Coronary artery (tissue), 2 donors: Measurements from ENCODE around the gene TMEFF2.

Experiments used
- DNase-seq: peaks from one replicate; pipeline ENCODE4 v3.0.0-alpha.2; 2017; ENCODE audit warnings: low spot score
- H3K27ac ChIP-seq, 2 donors: fragments of 200-600 bp; sonication (generic); one replicate each; pipeline ENCODE4 v1.5.1; 2016 to 2019
- H3K4me3 ChIP-seq: fragments of 200-600 bp; sonication (generic); 2 replicates; pipeline ENCODE4 v1.5.1; 2016; ENCODE audit warnings: mild to moderate bottlenecking, moderate library complexity
- TF ChIP-seq, protein P1 (sequence below): fragments of 200-600 bp; sonication (generic); IDR thresholded peaks from one replicate; pipeline ENCODE4 v1.5.1; 2019; ENCODE audit warnings: antibody characterized with exemption

Gene TMEFF2

DNA sequence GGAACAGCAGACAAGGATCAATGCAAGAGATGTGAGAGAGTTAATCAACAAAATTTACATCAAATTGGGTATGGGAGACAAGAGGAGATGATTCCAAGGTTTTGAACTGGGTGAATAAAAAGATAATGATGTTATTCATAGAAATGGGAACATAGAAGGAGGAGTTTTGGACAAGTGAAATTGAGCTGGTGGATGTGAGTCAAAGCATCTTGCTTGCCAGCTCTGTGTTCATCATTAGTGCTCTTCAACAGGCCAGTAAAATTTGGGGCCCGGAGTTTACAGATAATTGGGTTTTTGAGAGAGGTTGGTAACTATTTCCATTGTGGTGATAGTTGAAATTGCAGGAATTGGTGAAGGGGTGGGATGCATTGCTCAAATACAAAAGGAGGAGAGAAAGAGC, 277.9 kb downstream of the TMEFF2 start:
- Histone ChIP-seq H3K27ac (no peak overlapping the region), H3K4me3 (no peak overlapping the region)
- DNase-seq, result no peak
- TF ChIP-seq, protein P1, sequence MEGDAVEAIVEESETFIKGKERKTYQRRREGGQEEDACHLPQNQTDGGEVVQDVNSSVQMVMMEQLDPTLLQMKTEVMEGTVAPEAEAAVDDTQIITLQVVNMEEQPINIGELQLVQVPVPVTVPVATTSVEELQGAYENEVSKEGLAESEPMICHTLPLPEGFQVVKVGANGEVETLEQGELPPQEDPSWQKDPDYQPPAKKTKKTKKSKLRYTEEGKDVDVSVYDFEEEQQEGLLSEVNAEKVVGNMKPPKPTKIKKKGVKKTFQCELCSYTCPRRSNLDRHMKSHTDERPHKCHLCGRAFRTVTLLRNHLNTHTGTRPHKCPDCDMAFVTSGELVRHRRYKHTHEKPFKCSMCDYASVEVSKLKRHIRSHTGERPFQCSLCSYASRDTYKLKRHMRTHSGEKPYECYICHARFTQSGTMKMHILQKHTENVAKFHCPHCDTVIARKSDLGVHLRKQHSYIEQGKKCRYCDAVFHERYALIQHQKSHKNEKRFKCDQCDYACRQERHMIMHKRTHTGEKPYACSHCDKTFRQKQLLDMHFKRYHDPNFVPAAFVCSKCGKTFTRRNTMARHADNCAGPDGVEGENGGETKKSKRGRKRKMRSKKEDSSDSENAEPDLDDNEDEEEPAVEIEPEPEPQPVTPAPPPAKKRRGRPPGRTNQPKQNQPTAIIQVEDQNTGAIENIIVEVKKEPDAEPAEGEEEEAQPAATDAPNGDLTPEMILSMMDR, result no peak

DNA sequence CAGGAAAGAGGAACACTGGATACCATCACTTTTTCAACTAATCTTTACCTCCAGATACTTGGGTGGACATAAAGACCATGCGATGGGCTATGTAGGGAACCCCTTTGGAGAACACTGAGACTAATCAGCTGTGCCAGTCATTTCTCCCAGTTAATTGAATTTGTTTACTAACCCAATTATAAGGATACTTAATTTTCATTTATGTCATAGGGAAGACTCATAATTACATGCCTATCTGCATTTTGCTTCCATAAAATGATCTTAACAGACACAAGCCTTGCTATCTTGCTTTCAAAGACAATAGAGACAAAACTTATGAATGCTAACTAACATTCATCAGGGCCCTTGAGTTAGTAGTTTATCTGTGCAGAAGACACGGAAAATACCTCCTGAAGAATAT, 279.0 kb downstream of the TMEFF2 start:
- Histone ChIP-seq H3K4me3 (no peak overlapping the region), H3K27ac (no peak overlapping the region)
- no peak for DNase-seq
- TF ChIP-seq, protein P1, result no peak

DNA sequence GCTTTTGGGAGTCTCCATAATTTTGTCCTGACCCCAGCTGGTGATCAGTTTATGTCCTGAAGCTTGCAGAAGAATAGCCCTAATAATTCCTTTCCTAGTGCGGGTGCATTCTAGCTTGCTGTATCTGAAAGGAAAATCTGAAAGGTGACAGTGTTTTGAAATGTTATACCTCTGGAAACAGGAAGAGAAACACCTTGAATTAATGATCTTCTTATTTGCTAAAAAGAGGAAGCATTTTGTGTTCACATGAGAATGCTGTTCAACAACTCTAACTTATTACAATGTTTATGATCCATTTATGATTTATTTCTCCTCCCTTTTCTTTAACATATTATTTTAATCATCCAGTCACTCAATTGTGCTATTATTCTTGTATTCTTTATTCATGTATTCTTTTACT, 280.9 kb downstream of the TMEFF2 start:
- no peak overlapping the region for H3K4me3 ChIP-seq
- TF ChIP-seq, protein P1, result no peak
- H3K27ac ChIP-seq, result no peak overlapping the region
- DNase-seq, result no peak

DNA sequence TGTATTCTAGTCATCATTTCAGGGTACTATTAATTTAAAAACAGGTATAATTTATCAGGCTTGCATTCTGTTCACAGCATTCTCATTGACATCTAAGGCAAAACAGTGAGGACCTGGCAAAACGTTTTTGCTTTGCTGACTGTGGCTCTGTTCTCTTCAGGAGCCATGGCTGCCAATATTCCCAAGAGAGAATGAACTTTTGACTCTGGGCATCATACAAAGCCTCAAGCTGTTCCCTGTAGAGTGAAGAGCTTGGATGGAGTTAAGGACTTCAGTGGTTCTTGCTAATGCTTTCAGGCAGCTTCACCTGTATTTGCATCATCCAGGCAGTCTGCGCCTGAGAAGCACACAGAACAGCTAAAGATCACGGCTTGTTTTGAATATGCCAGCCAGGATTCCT, 282.0 kb downstream of the TMEFF2 start:
- Histone ChIP-seq H3K27ac (no peak overlapping the region), H3K4me3 (no peak overlapping the region)
- DNase-seq, result no peak
- TF ChIP-seq, protein P1, result no peak

DNA sequence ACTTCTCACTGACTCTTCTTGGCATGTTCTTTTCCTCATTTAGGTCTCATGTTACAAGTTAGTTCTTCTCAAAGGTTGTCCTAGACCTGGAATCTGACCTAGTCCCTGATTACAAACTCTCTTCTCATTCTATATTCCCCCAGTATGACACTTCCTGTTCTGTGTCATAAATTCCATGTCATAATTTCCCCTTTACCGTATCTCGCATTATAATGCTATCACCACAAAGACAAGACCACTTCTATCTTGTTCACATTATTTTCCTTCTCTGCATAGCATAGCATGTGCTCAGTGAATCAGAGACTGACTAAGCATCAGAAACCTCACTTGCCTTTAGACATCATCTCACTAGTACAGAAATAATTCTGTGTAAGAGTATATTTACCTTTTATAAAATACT, 284.2 kb downstream of the TMEFF2 start:
- DNase-seq, result no peak
- H3K4me3 ChIP-seq, result no peak overlapping the region
- no peak overlapping the region for H3K27ac ChIP-seq
- TF ChIP-seq, protein P1, result no peak

DNA sequence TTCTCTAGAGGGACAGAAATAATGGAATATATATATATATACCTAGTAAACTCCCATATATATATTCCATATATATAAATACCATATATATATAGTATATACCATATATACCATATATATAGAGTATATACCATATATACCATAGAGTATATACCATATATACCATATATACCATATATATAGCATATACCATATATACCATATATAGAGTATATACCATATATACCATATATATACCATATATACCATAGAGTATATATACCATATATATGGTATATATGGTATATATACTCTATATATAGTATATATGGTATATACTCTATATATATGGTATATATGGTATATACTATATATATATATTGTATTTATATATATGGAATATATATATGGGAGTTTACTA, 285.9 kb downstream of the TMEFF2 start:
- Histone ChIP-seq H3K27ac (no peak overlapping the region), H3K4me3 (no peak overlapping the region)
- TF ChIP-seq, protein P1, result no peak
- no peak for DNase-seq

DNA sequence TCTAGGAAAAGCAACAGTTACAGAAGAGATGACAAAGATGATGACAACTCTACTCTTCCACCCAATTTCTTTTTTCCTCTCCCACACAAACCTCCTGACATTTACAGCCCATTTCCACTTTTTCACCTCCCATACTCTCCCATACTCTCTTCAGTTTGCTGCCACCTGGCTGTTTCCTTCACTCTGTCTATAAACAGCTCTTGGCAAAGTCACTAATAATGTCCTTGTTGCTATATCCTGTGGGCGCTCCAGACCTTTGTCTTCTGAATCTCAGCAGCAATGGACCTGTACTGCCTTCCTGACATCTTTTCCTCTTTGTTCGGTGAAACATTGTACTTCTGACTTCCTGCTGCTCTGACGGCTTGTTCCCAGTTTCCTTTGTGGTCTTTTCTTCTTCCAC, 287.2 kb downstream of the TMEFF2 start:
- no peak for DNase-seq
- H3K4me3 ChIP-seq, result no peak overlapping the region
- H3K27ac ChIP-seq, result no peak overlapping the region
- TF ChIP-seq, protein P1, result no peak
